IMR-90 (cell line): ENCODE measurements around the gene TMEM168. TPM values are rescaled to one million over a fixed set of nuclear protein-coding genes. Genes with fewer than 3 reads are reported as not detected.

Experiments
- ATAC-seq: fragments of 200-7000 bp; cut with Tn5 transposase; 2 replicates; pipeline ENCODE4 v1.9.1; 2020; ENCODE audit warnings: low read depth, mild to moderate bottlenecking, moderate library complexity
- BruUV-seq: library from RNA; stranded (reverse); fragments of 400-500 nt; replicated peaks from 2 replicates; lab custom pipeline; 2021; lab: Mats Ljungman, UMichigan
- CTCF ChIA-PET: fragments of 300-600 bp; formaldehyde crosslinking; extraction: SDS; loops from one replicate; lab custom pipeline; 2021; ENCODE audit warnings: antibody characterized with exemption; lab: Yijun Ruan, JAX
- POLR2A ChIA-PET: fragments of 300-600 bp; sonication (Branson Sonifier 250); formaldehyde crosslinking; loops from one replicate; lab custom pipeline; 2022; ENCODE audit warnings: antibody characterized with exemption; ENCODE audit not compliant: unreplicated experiment; lab: Charles Lee
- DNase-seq: peaks from one replicate; pipeline ENCODE4 v3.0.0; 2013
- H2AFZ ChIP-seq: replicated peaks from 2 replicates; pipeline ENCODE3; 2013; ENCODE audit warnings: low read length, mild to moderate bottlenecking; ENCODE audit not compliant: poor library complexity
- H2AK5ac ChIP-seq: 2 replicates; pipeline ENCODE4 v1.6.1; 2013; ENCODE audit warnings: low read depth, low read length, inconsistent platforms
- H2AK9ac ChIP-seq: replicated peaks from 2 replicates; pipeline ENCODE3; 2013; ENCODE audit warnings: mild to moderate bottlenecking, low read depth, low read length, moderate library complexity; ENCODE audit not compliant: poor library complexity
- H2BK120ac ChIP-seq: 2 replicates; pipeline ENCODE4 v1.6.1; 2013; ENCODE audit warnings: low read depth, low read length, inconsistent platforms
- H2BK15ac ChIP-seq: 3 replicates; pipeline ENCODE4 v1.6.1; 2013; ENCODE audit warnings: low read depth, low read length, inconsistent platforms
- H2BK20ac ChIP-seq: 2 replicates; pipeline ENCODE4 v1.6.1; 2013; ENCODE audit warnings: low read depth, mild to moderate bottlenecking, inconsistent platforms, low read length, moderate library complexity
- H2BK5ac ChIP-seq: 2 replicates; pipeline ENCODE4 v1.6.1; 2013; ENCODE audit warnings: mild to moderate bottlenecking, low read depth, low read length, inconsistent platforms; ENCODE audit not compliant: poor library complexity, severe bottlenecking
- H3K14ac ChIP-seq: replicated peaks from 2 replicates; pipeline ENCODE4 v1.6.1; 2013; ENCODE audit warnings: low read depth, low read length, inconsistent platforms
- H3K18ac ChIP-seq: 2 replicates; pipeline ENCODE4 v1.6.1; 2013; ENCODE audit warnings: low read depth, low read length, control low read depth
- H3K23ac ChIP-seq: 2 replicates; pipeline ENCODE4 v1.6.1; 2013; ENCODE audit warnings: low read depth, low read length, inconsistent platforms
- H3K27ac ChIP-seq: 2 replicates; pipeline ENCODE4 v1.5.1; 2013; ENCODE audit warnings: mild to moderate bottlenecking, control low read depth, low read length; ENCODE audit not compliant: insufficient read depth
- H3K27me3 ChIP-seq: 2 replicates; pipeline ENCODE4 v1.6.1; 2013; ENCODE audit warnings: low read length; ENCODE audit not compliant: control insufficient read depth, insufficient read depth
- H3K36me3 ChIP-seq: 2 replicates; pipeline ENCODE4 v1.6.1; 2013; ENCODE audit warnings: low read length, mixed read lengths; ENCODE audit not compliant: control insufficient read depth, insufficient read depth
- H3K4ac ChIP-seq: 2 replicates; pipeline ENCODE4 v1.6.1; 2013; ENCODE audit warnings: low read depth, low read length, inconsistent platforms
- H3K4me1 ChIP-seq: 2 replicates; pipeline ENCODE4 v1.6.1; 2013; ENCODE audit warnings: low read length, mixed read lengths; ENCODE audit not compliant: control insufficient read depth, insufficient read depth
- H3K4me2 ChIP-seq: 2 replicates; pipeline ENCODE4 v1.6.1; 2013; ENCODE audit warnings: low read depth, mild to moderate bottlenecking, control low read depth, low read length, moderate library complexity
- H3K4me3 ChIP-seq: 2 replicates; pipeline ENCODE4 v1.5.1; 2013; ENCODE audit warnings: low read depth, mild to moderate bottlenecking, control low read depth, low read length, moderate library complexity; ENCODE audit not compliant: insufficient read depth
- H3K56ac ChIP-seq: 2 replicates; pipeline ENCODE4 v1.6.1; 2013; ENCODE audit warnings: low read length, inconsistent platforms; ENCODE audit not compliant: insufficient read depth; ENCODE audit errors: extremely low read depth
- H3K79me1 ChIP-seq, 2 experiments: 2 replicates each; pipeline ENCODE4 v1.6.1; 2013; ENCODE audit warnings: low read length in 2 of 2, inconsistent platforms in 1 of 2, low read depth in 1 of 2
- H3K9ac ChIP-seq: 2 replicates; pipeline ENCODE4 v1.6.1; 2013; ENCODE audit warnings: low read depth, low read length, control low read depth
- H3K9me1 ChIP-seq: 2 replicates; pipeline ENCODE4 v1.6.1; 2013; ENCODE audit warnings: low read length, inconsistent platforms; ENCODE audit not compliant: insufficient read depth
- H3K9me3 ChIP-seq: 2 replicates; pipeline ENCODE4 v1.6.1; 2013; ENCODE audit warnings: low read length; ENCODE audit not compliant: control insufficient read depth, insufficient read depth
- H4K20me1 ChIP-seq: 2 replicates; pipeline ENCODE4 v1.6.1; 2013; ENCODE audit warnings: low read length, inconsistent platforms; ENCODE audit not compliant: insufficient read depth
- H4K5ac ChIP-seq: 2 replicates; pipeline ENCODE4 v1.6.1; 2013; ENCODE audit warnings: mild to moderate bottlenecking, low read depth, low read length, control low read depth
- H4K8ac ChIP-seq, 2 experiments: 2 replicates each; pipeline ENCODE4 v1.6.1; 2013; ENCODE audit warnings: low read depth in 2 of 2, low read length in 2 of 2, control low read depth in 1 of 2, inconsistent platforms in 1 of 2
- H4K91ac ChIP-seq: 2 replicates; pipeline ENCODE4 v1.6.1; 2013; ENCODE audit warnings: low read depth, low read length, inconsistent platforms; ENCODE audit not compliant: insufficient read depth
- FOS ChIP-seq: fragments of 150-350 bp; IDR thresholded peaks from 2 replicates; pipeline ENCODE4 v1.6.1; 2016; ENCODE audit warnings: low read depth, low read length
- MXI1 ChIP-seq: IDR thresholded peaks from 2 replicates; pipeline ENCODE4 v1.6.1; 2012; ENCODE audit warnings: low read depth, mild to moderate bottlenecking, low read length, moderate library complexity, borderline replicate concordance
- POLR2A ChIP-seq: IDR thresholded peaks from 2 replicates; pipeline ENCODE4 v1.6.1; 2012; ENCODE audit warnings: mild to moderate bottlenecking, low read depth, low read length
- RCOR1 ChIP-seq: IDR thresholded peaks from 2 replicates; pipeline ENCODE4 v1.6.1; 2012; ENCODE audit warnings: mild to moderate bottlenecking, low read length, improper control_type of control experiment; ENCODE audit not compliant: insufficient replicate concordance
- WGBS, 2 experiments: methylation state at CpG; one replicate each; pipeline versions ENCODE4 v1.1.5 to v1.1.7; 2013; ENCODE audit warnings: missing lambda C conversion rate in 2 of 2; ENCODE audit not compliant: insufficient read length in 1 of 2; ENCODE audit errors: extremely low coverage in 2 of 2; 5-methylcytosine and 5-hydroxymethylcytosine counted together
- dilution Hi-C: fragments of 300-500 bp; cut with HindIII; formaldehyde crosslinking; loops from one replicate; pipeline ENCODE4 v1.14.3; 2018; ENCODE audit warnings: low sequenced_read_pairs; ENCODE audit not compliant: unreplicated experiment
- in situ Hi-C: fragments of 300-500 bp; cut with MboI; formaldehyde crosslinking; loops from 3 replicates; pipeline ENCODE4 v1.14.3; 2019; ENCODE audit warnings: low sequenced_read_pairs, inconsistent platforms, mixed read lengths
- intact Hi-C: fragments of 100-400 bp; cut with micrococcal nuclease; formaldehyde crosslinking; loops from 2 replicates; pipeline ENCODE4 v1.10.0; 2022
- polyA plus RNA-seq, 3 experiments: library from polyadenylated mRNA; depleted of rRNA; stranded (reverse); fragments of >200 nt; gene quantifications; 2 replicates each; pipeline ENCODE4 v1.2.3, GENCODE V29; 2012; ENCODE audit warnings: low replicate concordance in 1 of 3
- total RNA-seq: library from RNA; depleted of rRNA; stranded (reverse); fragments of >200 nt; gene quantifications from 2 replicates; pipeline ENCODE4 v1.2.3, GENCODE V29; 2012
- TF ChIP-seq, protein P1 (sequence below): fragments of 150-350 bp; IDR thresholded peaks from 2 replicates; pipeline ENCODE4 v1.6.1; 2016; ENCODE audit warnings: low read depth, mild to moderate bottlenecking, low read length, moderate library complexity, borderline replicate concordance

The TMEM168 gene
- total and polyA plus RNA-seq, 2 of the 4 experiments (the other 2 are of a cell fraction): 17.7 to 22.9 TPM

GRCh38 chr7:112739436-112740180 lies 50.6 kb downstream of the TMEM168 start:
- Histone ChIP-seq H4K5ac (no peak overlapping the region), H3K36me3 (no peaks in the 10 kb centered on the region), H3K27ac (no peak overlapping the region), H3K56ac (no peak overlapping the region), H3K4ac (no peak overlapping the region), H4K91ac (no peak overlapping the region), H3K9ac (no peak overlapping the region), H3K4me2 (no peak overlapping the region), H2BK20ac (no peak overlapping the region), H3K4me3 (no peak overlapping the region), H2BK120ac (no peak overlapping the region), H2BK5ac (no peak overlapping the region), H3K18ac (no peak overlapping the region), H3K14ac (no peak overlapping the region), H3K9me1 (no peaks in the 10 kb centered on the region), H3K27me3 (no peaks in the 10 kb centered on the region), H3K9me3 (peaks cover 7% of the 10 kb centered on the region; the same call in 1 of the 2 replicates), H4K20me1 (no peaks in the 10 kb centered on the region), H3K4me1 (no peaks in the 10 kb centered on the region), H3K23ac (no peak overlapping the region), H4K8ac (no peak overlapping the region), H3K79me1 (no peaks in the 10 kb centered on the region), H2BK15ac (no peak overlapping the region), H2AK9ac (no peak overlapping the region), H2AFZ (no peak overlapping the region), H2AK5ac (no peak overlapping the region)
- ChIA-PET CTCF (interaction anchor here (0.8 kb wide), 1 partner anchor 10 kb away, joined by 3 read pairs; no protein-coding TSS in a partner anchor), POLR2A (no interaction called here)
- dilution Hi-C loops (no loop called here), in situ Hi-C loops (no loop called here), intact Hi-C loops (no loop called here)
- BruUV-seq: no TSS peak
- ATAC-seq (no peak), DNase-seq (no peak)
- TF ChIP-seq, protein P1, sequence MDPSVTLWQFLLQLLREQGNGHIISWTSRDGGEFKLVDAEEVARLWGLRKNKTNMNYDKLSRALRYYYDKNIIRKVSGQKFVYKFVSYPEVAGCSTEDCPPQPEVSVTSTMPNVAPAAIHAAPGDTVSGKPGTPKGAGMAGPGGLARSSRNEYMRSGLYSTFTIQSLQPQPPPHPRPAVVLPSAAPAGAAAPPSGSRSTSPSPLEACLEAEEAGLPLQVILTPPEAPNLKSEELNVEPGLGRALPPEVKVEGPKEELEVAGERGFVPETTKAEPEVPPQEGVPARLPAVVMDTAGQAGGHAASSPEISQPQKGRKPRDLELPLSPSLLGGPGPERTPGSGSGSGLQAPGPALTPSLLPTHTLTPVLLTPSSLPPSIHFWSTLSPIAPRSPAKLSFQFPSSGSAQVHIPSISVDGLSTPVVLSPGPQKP: no peak
- TF ChIP-seq RCOR1: no peak
- no peak for TF ChIP-seq FOS
- no peak for TF ChIP-seq POLR2A
- TF ChIP-seq MXI1: no peak
- WGBS, 2 experiments: 70% methylated on average over 2 of the region's 3 CpGs; no CpG with 5 or more reads in 1 of the 2 experiments
